ENCODE results near the gene SNX11. TPM values are rescaled to one million over a fixed set of nuclear protein-coding genes. Genes with fewer than 3 reads are reported as not detected.

SNX11 gene
- total and polyA plus RNA-seq, 2 donors (not counting 1 experiment from before 2014, with no cell fraction given): 12.6 to 17.7 TPM

- H4K20me1 ChIP-seq (ENCODE audit: control insufficient read depth, extremely low read depth, insufficient read depth, low read length): peaks cover 2% of the 10 kb centered on the region
These were observed 22.6 kb upstream of the SNX11 start for GRCh38 chr17:48084932-48085331.

GRCh38 chr17:48093341-48094045, 14.1 kb upstream of the SNX11 start:
- TF ChIP-seq CTCF (conservative IDR thresholded peaks at IDR 0.05 in 1 of 2, IDR thresholded peaks at IDR 0.05 in 1 of 2; ENCODE audit: low read depth in 1 of 2, low read length in 2 of 2): no peak
- no peak for TF ChIP-seq EZH2 (IDR thresholded peaks at IDR 0.05; ENCODE audit: low read length, missing control alignments)
- no peak for DNase-seq (ENCODE audit: low read depth in 2 of 2)
- Histone ChIP-seq H3K79me2 (ENCODE audit: control insufficient read depth, insufficient read depth, low read length) (peaks cover 90% of the 10 kb centered on the region), H3K9me3 (ENCODE audit: control insufficient read depth, insufficient read depth, low read depth, low read length) (no peaks in the 10 kb centered on the region), H3K36me3 (ENCODE audit: control insufficient read depth, insufficient read depth, low read length) (no peaks in the 10 kb centered on the region), H4K20me1 (ENCODE audit: control insufficient read depth, extremely low read depth, insufficient read depth, low read length) (no peaks in the 10 kb centered on the region), H2AFZ (ENCODE audit: low read length) (no peak overlapping the region), H3K27ac (ENCODE audit: insufficient read depth, low read length) (no peak overlapping the region), H3K4me3 (replicated peaks in 1 of 4; ENCODE audit: control extremely low read depth in 1 of 4, insufficient read depth in 1 of 4, low read depth in 3 of 4, low read length in 4 of 4) (no peak overlapping the region), H3K27me3 (ENCODE audit: control insufficient read depth, insufficient read depth, low read length) (no peaks in the 10 kb centered on the region), H3K4me1 (ENCODE audit: control insufficient read depth, extremely low read depth, insufficient read depth, low read length) (no peaks in the 10 kb centered on the region), H3K4me2 (ENCODE audit: extremely low read depth, insufficient read depth, low read length) (no peak overlapping the region), H3K9ac (ENCODE audit: insufficient read depth, low read length) (no peak overlapping the region)

More at GRCh38 chr17:48084932-48085331, 22.6 kb upstream of the SNX11 start:
- DNase-seq (ENCODE audit: low read depth in 2 of 2): no peak
- no peaks in the 10 kb centered on the region for H3K9me3 ChIP-seq (ENCODE audit: control insufficient read depth, insufficient read depth, low read depth, low read length)
- no peaks in the 10 kb centered on the region for H3K36me3 ChIP-seq (ENCODE audit: control insufficient read depth, insufficient read depth, low read length)
- H3K27ac ChIP-seq (ENCODE audit: insufficient read depth, low read length): no peak overlapping the region
- no peak overlapping the region for H3K4me2 ChIP-seq (ENCODE audit: extremely low read depth, insufficient read depth, low read length)
- TF ChIP-seq CTCF (conservative IDR thresholded peaks at IDR 0.05 in 1 of 2, IDR thresholded peaks at IDR 0.05 in 1 of 2; ENCODE audit: low read depth in 1 of 2, low read length in 2 of 2): no peak
- no peak for TF ChIP-seq EZH2 (IDR thresholded peaks at IDR 0.05; ENCODE audit: low read length, missing control alignments)
- H3K4me3 ChIP-seq (replicated peaks in 1 of 4; ENCODE audit: control extremely low read depth in 1 of 4, insufficient read depth in 1 of 4, low read depth in 3 of 4, low read length in 4 of 4): no peak overlapping the region
- no peaks in the 10 kb centered on the region for H3K4me1 ChIP-seq (ENCODE audit: control insufficient read depth, extremely low read depth, insufficient read depth, low read length)
- no peaks in the 10 kb centered on the region for H3K27me3 ChIP-seq (ENCODE audit: control insufficient read depth, insufficient read depth, low read length)
- no peak overlapping the region for H3K9ac ChIP-seq (ENCODE audit: insufficient read depth, low read length)
- H2AFZ ChIP-seq (ENCODE audit: low read length): no peak overlapping the region
- H3K79me2 ChIP-seq (ENCODE audit: control insufficient read depth, insufficient read depth, low read length): peaks cover 71% of the 10 kb centered on the region

- Histone ChIP-seq H3K4me1 (ENCODE audit: control insufficient read depth, extremely low read depth, insufficient read depth, low read length) (peaks cover 2% of the 10 kb centered on the region), H3K4me3 (replicated peaks in 1 of 4; ENCODE audit: control extremely low read depth in 1 of 4, insufficient read depth in 1 of 4, low read depth in 3 of 4, low read length in 4 of 4) (no peak overlapping the region), H3K4me2 (ENCODE audit: extremely low read depth, insufficient read depth, low read length) (no peak overlapping the region), H2AFZ (ENCODE audit: low read length) (no peak overlapping the region), H3K27me3 (ENCODE audit: control insufficient read depth, insufficient read depth, low read length) (no peaks in the 10 kb centered on the region), H4K20me1 (ENCODE audit: control insufficient read depth, extremely low read depth, insufficient read depth, low read length) (no peaks in the 10 kb centered on the region), H3K9me3 (ENCODE audit: control insufficient read depth, insufficient read depth, low read depth, low read length) (no peaks in the 10 kb centered on the region), H3K9ac (ENCODE audit: insufficient read depth, low read length) (no peak overlapping the region), H3K27ac (ENCODE audit: insufficient read depth, low read length) (no peak overlapping the region), H3K79me2 (ENCODE audit: control insufficient read depth, insufficient read depth, low read length) (peaks cover 94% of the 10 kb centered on the region), H3K36me3 (ENCODE audit: control insufficient read depth, insufficient read depth, low read length) (no peaks in the 10 kb centered on the region)
- no peak for DNase-seq (ENCODE audit: low read depth in 2 of 2)
- TF ChIP-seq CTCF (conservative IDR thresholded peaks at IDR 0.05 in 1 of 2, IDR thresholded peaks at IDR 0.05 in 1 of 2; ENCODE audit: low read depth in 1 of 2, low read length in 2 of 2): no peak
These were observed 12.0 kb upstream of the SNX11 start for GRCh38 chr17:48095611-48096010.
